Ureter (tissue), 1 donor: ENCODE results near the gene UQCC2. TPM values are rescaled to one million over a fixed set of nuclear protein-coding genes. Genes with fewer than 3 reads are reported as not detected.

ENCODE experiments used
- DNase-seq: peaks from one replicate; pipeline ENCODE4 v3.0.0-alpha.2; 2020; ENCODE audit warnings: low spot score
- total RNA-seq: library from RNA; stranded (reverse); gene quantifications from one replicate; pipeline ENCODE4 v1.2.4, GENCODE V29; 2023
- donor health status: DM: yes; HTN: yes; CAD: no.

UQCC2 gene
- total RNA-seq, 1 donor from 2014 or later = 74.2 TPM

- no peak for DNase-seq
These were observed 34.9 kb downstream of the UQCC2 start for GRCh38 chr6:33676416-33677142.

- no peak for DNase-seq
These were observed 35.5 kb downstream of the UQCC2 start for GRCh38 chr6:33675968-33676367.

GRCh38 chr6:33673851-33674250 lies 37.6 kb downstream of the UQCC2 start:
- no peak for DNase-seq

GRCh38 chr6:33672808-33673207 lies 38.7 kb downstream of the UQCC2 start:
- DNase-seq = peak; percentile 75

- DNase-seq = no peak
These were observed 39.8 kb downstream of the UQCC2 start for GRCh38 chr6:33671744-33672072.

GRCh38 chr6:33670971-33671743 lies 40.3 kb downstream of the UQCC2 start:
- no peak for DNase-seq

GRCh38 chr6:33670086-33670660 lies 41.3 kb downstream of the UQCC2 start:
- no peak for DNase-seq

- no peak for DNase-seq
These were observed 42.6 kb downstream of the UQCC2 start for GRCh38 chr6:33668914-33669313.

- no peak for DNase-seq
These were observed 43.2 kb downstream of the UQCC2 start for GRCh38 chr6:33668328-33668727.

GRCh38 chr6:33667776-33668175 lies 43.7 kb downstream of the UQCC2 start:
- DNase-seq = no peak

GRCh38 chr6:33667072-33667471 lies 44.4 kb downstream of the UQCC2 start:
- DNase-seq = no peak

- no peak for DNase-seq
These were observed 45.5 kb downstream of the UQCC2 start for GRCh38 chr6:33665957-33666356.

- no peak for DNase-seq
These were observed 46.9 kb downstream of the UQCC2 start for GRCh38 chr6:33664506-33665057.

- DNase-seq = no peak
These were observed 47.6 kb downstream of the UQCC2 start for GRCh38 chr6:33663727-33664449.

GRCh38 chr6:33663028-33663427 lies 48.5 kb downstream of the UQCC2 start:
- no peak for DNase-seq

GRCh38 chr6:33662318-33662717 lies 49.2 kb downstream of the UQCC2 start:
- DNase-seq = no peak

GRCh38 chr6:33661106-33661838 lies 50.2 kb downstream of the UQCC2 start:
- no peak for DNase-seq

- DNase-seq = no peak
These were observed 51.5 kb downstream of the UQCC2 start for GRCh38 chr6:33659986-33660385.

- no peak for DNase-seq
These were observed 52.4 kb downstream of the UQCC2 start for GRCh38 chr6:33658982-33659689.

- no peak for DNase-seq
These were observed 54.7 kb downstream of the UQCC2 start for GRCh38 chr6:33656844-33657243.
